Activated CD8-positive, alpha-beta memory T cell treated with anti-CD3 and anti-CD28 coated beads, Interleukin-2, amount 10 ng/mL, durations not matched to agents 7 days and 5 days (primary cell): ENCODE results near the gene SINHCAF. TPM values are rescaled to one million over a fixed set of nuclear protein-coding genes. Genes with fewer than 3 reads are reported as not detected.

Source experiments
- ATAC-seq: fragments of 150-1000 bp; cut with Tn5 transposase; one replicate; pipeline ENCODE4 v1.10.0; 2021; ENCODE audit warnings: moderate library complexity
- CTCF ChIA-PET: fragments of 350-600 bp; sonication (Branson Sonifier 250); formaldehyde crosslinking; loops from one replicate; lab custom pipeline; 2021; ENCODE audit warnings: antibody characterized with exemption; lab: Charles Lee
- DNase-seq: peaks from one replicate; pipeline ENCODE4 v3.0.0-alpha.2; 2020
- H3K27ac Mint-ChIP-seq: one replicate; pipeline ENCODE4 v1.8.0; 2021; ENCODE audit warnings: mild to moderate bottlenecking, mixed read lengths
- H3K27me3 Mint-ChIP-seq: one replicate; pipeline ENCODE4 v1.8.0; 2021; ENCODE audit warnings: mixed read lengths
- H3K36me3 Mint-ChIP-seq: one replicate; pipeline ENCODE4 v1.8.0; 2021; ENCODE audit warnings: mild to moderate bottlenecking, mixed read lengths
- H3K4me1 Mint-ChIP-seq: one replicate; pipeline ENCODE4 v1.8.0; 2021; ENCODE audit warnings: mixed read lengths
- H3K4me3 Mint-ChIP-seq: one replicate; pipeline ENCODE4 v1.8.0; 2021; ENCODE audit warnings: mild to moderate bottlenecking, moderate library complexity, mixed read lengths
- H3K9me3 Mint-ChIP-seq: one replicate; pipeline ENCODE4 v1.8.0; 2022; ENCODE audit warnings: low read depth, mixed read lengths
- total RNA-seq, 2 experiments: library from RNA; stranded (reverse); gene quantifications; one replicate each; pipeline ENCODE4 v1.2.3, GENCODE V29; 2021

The SINHCAF gene
- total RNA-seq, 2 experiments from 2014 or later, result 78.5 to 120 TPM

DNA sequence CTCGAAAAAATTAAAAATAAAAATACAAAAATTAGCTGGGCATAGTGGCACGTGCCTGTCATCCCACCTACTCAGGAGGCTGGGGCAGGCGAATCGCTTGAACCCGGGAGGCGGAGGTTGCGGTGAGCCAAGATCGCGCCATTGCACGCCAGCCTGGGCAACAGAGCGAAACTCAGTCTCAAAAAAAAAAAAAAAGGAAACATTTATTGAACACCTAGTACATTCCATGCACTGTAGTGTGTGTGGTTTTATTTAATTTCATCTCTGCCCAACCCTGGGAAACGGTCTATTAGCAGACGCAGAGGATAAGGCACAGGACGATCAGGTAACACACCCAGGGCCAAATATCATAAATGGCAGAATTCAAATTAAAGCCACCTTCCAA, 35.8 kb upstream of the SINHCAF start:
- no peaks in the 10 kb centered on the region for H3K27me3 Mint-ChIP-seq
- H3K4me3 Mint-ChIP-seq, result no peak overlapping the region
- H3K9me3 Mint-ChIP-seq, result no peaks in the 10 kb centered on the region
- H3K4me1 Mint-ChIP-seq, result peaks cover 21% of the 10 kb centered on the region
- DNase-seq, result no peak
- CTCF ChIA-PET, result interaction anchor here (0.8 to 1.6 kb wide), 3 partner anchors 9 to 513 kb away, joined by 3 read pairs; partner anchors contain the start of gene SINHCAF
- no peak overlapping the region for H3K27ac Mint-ChIP-seq
- no peaks in the 10 kb centered on the region for H3K36me3 Mint-ChIP-seq
- no peak for ATAC-seq

DNA sequence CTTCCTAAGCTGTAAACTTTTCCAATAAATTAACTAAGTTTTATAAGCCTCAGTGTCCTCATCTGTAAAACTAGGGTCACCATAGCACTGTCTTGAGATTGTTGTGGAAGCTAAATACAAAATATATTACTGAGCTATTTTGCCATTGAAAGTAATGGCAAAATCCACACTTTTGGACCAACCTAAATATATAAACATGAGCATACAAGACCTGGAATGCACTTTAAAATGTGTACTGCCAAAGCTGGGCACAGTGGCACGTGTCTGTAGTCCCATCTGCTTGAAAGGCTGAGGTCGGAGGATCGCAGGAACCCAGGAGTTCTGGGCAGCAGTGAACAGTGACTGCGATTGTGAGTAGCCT, 29.8 kb upstream of the SINHCAF start:
- ATAC-seq (no peak), DNase-seq (no peak)
- no peaks in the 10 kb centered on the region for H3K36me3 Mint-ChIP-seq
- H3K4me3 Mint-ChIP-seq, result no peak overlapping the region
- H3K27me3 Mint-ChIP-seq, result peaks cover 3% of the 10 kb centered on the region
- no peaks in the 10 kb centered on the region for H3K9me3 Mint-ChIP-seq
- CTCF ChIA-PET, result no interaction called here
- no peak overlapping the region for H3K27ac Mint-ChIP-seq
- no peaks in the 10 kb centered on the region for H3K4me1 Mint-ChIP-seq

DNA sequence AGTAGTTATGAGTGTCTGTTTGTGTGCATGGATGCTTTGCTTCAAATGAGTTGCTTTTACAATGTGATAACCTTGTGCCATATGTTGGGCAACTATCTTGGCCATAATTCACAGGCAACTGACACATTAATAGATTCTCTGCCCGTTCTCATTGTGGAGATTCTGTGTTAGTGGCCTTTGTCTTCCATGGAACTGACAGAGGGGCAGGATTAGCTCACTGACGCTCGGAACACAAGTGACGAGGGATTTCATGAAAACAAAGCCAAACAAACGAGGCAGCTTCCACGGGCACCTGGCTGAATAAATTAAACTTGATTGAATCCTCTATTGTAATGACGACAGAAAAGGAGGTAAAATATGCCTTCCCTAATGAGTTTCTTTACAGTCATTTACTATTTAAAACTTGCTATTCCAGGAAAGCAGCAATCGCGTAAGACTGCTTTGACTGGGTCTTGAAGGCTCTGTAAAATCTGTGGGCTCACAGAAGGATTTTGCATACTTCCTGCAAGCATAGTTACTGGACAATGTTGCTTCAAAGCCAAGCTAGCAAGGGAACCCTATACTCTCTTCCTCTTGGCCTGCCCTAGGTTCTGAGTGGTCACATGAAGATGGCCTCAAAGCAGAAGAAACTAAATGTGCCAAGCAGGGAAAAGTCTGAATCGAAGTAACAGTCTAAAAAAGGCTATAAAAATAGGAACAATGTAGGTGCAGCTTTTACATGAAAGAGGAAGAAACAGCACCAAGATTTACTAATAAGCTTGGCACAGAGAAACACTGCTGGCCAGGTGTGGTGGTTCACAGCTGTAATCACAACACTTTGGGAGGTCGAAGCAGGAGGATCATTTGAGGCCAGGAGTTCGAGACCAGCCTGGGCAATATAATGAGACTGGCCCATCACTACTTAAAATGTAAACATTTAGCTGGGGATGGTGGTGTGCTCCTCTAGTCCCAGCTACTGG, 28.1 kb upstream of the SINHCAF start:
- CTCF ChIA-PET, result no interaction called here
- ATAC-seq (no peak), DNase-seq (no peak)
- H3K9me3 Mint-ChIP-seq, result no peaks in the 10 kb centered on the region
- H3K27ac Mint-ChIP-seq, result no peak overlapping the region
- H3K4me3 Mint-ChIP-seq, result no peak overlapping the region
- H3K36me3 Mint-ChIP-seq, result no peaks in the 10 kb centered on the region
- no peaks in the 10 kb centered on the region for H3K4me1 Mint-ChIP-seq
- H3K27me3 Mint-ChIP-seq, result peaks cover 10% of the 10 kb centered on the region

DNA sequence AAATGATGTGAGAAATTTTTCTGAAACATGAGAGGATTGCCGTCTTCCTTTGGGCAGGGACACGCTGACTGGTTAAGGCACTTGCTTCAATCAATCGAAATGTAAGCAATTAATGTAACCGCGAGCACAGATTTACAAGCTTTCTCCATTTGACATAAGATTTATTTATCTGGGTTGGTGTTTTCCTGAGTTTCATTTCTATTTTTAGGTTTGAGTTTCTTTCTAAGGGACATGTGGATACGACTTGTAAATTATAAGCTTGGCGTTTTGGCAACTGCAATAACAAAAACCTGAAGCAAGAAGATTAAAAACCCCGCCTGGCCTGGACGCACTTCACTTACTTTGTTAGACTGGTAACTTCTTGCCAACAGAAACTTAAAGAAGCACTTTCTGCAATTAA, 20.3 kb upstream of the SINHCAF start:
- Mint-ChIP-seq H3K27me3 (peaks cover 10% of the 10 kb centered on the region), H3K4me3 (no peak overlapping the region), H3K36me3 (no peaks in the 10 kb centered on the region), H3K9me3 (no peaks in the 10 kb centered on the region), H3K4me1 (no peaks in the 10 kb centered on the region), H3K27ac (no peak overlapping the region)
- no peak for ATAC-seq
- CTCF ChIA-PET, result no interaction called here
- no peak for DNase-seq

DNA sequence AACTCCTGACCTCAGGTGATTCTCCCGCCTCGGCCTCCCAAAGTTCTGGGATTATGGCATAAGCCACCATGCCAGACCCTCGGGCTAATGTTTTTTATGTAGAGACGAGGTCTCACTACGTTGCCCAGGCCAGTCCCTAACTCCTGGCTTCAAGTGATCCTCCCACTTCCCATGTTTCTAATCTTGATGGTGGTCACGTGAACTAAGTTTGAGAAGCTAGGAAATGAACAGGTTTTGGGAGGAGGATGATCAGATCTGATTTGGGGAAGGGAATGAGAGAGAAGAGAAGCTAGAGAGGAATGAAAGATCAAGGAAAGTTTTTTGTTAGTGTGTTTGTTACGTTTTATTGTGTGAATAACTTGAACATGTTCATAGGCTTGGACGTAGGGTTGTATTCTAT, 17.2 kb upstream of the SINHCAF start:
- CTCF ChIA-PET, result no interaction called here
- H3K27ac Mint-ChIP-seq, result no peak overlapping the region
- H3K4me1 Mint-ChIP-seq, result no peaks in the 10 kb centered on the region
- H3K36me3 Mint-ChIP-seq, result no peaks in the 10 kb centered on the region
- DNase-seq, result no peak
- no peaks in the 10 kb centered on the region for H3K9me3 Mint-ChIP-seq
- no peak overlapping the region for H3K4me3 Mint-ChIP-seq
- ATAC-seq, result no peak
- peaks cover 3% of the 10 kb centered on the region for H3K27me3 Mint-ChIP-seq

DNA sequence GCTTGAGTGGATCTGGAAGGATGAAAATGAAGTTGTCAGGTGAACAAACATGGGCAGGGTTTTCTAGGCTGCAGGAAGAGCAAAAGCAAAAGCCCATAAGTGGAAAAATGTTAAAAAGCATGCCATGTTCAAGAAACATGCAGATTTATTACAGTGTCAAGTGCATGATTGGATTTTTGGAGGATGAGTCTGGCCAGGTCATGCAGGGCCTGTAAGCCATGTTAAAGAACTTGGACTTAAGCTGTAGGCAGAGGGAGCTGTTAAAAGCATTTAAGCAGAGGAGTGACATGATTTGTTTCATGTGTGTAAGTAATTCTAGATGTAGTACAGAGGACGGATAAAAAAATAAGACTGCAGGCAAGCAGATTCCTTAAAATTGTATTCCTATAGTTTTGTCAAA, 16.3 kb upstream of the SINHCAF start:
- H3K27ac Mint-ChIP-seq, result no peak overlapping the region

DNA sequence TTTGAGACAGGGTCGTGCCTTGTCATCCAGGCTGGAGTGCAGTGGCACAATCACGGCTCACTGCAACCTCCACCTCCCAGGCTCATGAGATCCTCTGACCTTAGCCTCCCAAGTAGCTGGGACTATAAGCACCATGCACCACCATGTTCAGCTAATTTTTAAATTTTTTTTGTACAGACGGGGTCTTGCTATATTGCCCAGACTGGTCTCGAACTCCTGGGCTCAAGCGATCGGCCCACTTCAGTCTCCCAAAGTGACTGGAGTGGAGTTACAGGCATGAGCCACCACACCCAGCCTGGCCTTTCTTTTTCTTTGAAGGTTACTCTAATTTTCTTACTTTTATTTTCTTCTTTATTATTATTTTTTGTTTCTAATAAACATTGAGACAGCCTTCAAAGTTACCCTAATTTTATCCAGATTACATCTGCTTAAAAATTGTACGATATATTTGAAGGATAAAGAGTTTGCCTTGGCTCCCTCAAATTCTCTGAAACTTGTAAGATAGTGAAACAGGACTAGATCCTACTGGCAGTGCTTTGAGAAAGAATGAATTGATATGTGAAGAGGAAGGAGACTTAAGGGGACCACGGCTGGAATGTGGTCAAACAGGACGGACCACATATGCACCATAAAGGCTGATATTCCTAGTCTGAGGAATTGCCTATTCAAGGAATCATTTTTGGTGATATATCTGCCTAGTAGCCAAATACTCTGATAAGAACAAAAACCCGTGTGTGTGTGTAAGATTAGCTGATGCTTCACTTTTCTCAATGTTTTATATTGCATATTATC, 14.1 kb upstream of the SINHCAF start:
- ATAC-seq (no peak), DNase-seq (no peak)
- no peaks in the 10 kb centered on the region for H3K9me3 Mint-ChIP-seq
- H3K27ac Mint-ChIP-seq, result no peak overlapping the region
- H3K36me3 Mint-ChIP-seq, result no peaks in the 10 kb centered on the region
- no peaks in the 10 kb centered on the region for H3K4me1 Mint-ChIP-seq
- H3K4me3 Mint-ChIP-seq, result no peak overlapping the region
- CTCF ChIA-PET, result no interaction called here
- no peaks in the 10 kb centered on the region for H3K27me3 Mint-ChIP-seq

More for the DNA sequence above, 16.3 kb upstream of the SINHCAF start:
- CTCF ChIA-PET, result interaction anchor here (1.4 kb wide), 1 partner anchor 71 kb away, joined by 3 read pairs; no protein-coding TSS in a partner anchor
- H3K36me3 Mint-ChIP-seq, result no peaks in the 10 kb centered on the region
- H3K27me3 Mint-ChIP-seq, result peaks cover under 1% of the 10 kb centered on the region
- DNase-seq (no peak), ATAC-seq (no peak)
- H3K4me1 Mint-ChIP-seq, result no peaks in the 10 kb centered on the region
- H3K9me3 Mint-ChIP-seq, result no peaks in the 10 kb centered on the region
- H3K4me3 Mint-ChIP-seq, result no peak overlapping the region

DNA sequence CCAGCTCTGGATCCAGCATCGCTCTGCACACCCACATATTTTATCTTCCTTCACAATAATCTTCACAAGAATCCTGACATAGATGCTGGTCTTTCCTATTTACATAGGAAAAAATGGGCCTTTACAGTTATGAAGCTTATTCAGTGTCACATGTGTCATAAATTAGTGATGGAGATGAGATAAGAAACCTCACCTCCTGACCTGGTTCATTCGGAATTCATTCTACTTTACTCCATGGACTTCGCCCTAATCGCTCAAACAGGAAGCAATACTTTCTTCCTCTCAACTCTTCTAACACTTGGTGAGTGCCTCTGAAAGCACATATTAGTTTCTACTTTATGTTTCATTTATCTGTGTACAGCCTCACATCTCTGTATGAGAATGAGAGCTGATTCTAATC, 12.0 kb upstream of the SINHCAF start:
- no peak for ATAC-seq
- Mint-ChIP-seq H3K9me3 (no peaks in the 10 kb centered on the region), H3K4me1 (no peaks in the 10 kb centered on the region), H3K4me3 (no peak overlapping the region), H3K27me3 (no peaks in the 10 kb centered on the region), H3K36me3 (no peaks in the 10 kb centered on the region), H3K27ac (no peak overlapping the region)
- CTCF ChIA-PET, result no interaction called here
- no peak for DNase-seq

DNA sequence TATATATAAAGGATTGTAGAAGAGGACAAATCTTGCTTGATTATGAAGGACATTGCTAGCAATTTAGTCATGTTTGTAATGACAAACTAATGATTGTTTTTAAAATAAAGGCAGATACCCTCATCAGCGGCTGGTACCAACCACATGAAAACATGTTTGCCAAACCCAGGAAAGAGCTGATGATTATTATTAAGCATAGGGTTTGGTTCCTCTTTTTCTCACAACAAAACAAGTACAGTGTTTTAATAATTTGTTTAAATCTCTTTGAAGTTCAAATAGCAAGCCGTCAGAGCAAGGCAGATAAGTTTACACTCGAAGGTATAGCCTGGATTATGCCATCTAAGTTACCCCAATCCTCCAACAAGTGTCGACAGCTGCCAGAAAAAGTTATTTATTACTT, 5.3 kb upstream of the SINHCAF start:
- DNase-seq (no peak), ATAC-seq (no peak)
- CTCF ChIA-PET, result interaction anchor here (2.1 kb wide), 1 partner anchor 59 kb away, joined by 8 read pairs; no protein-coding TSS in a partner anchor
- H3K4me1 Mint-ChIP-seq, result peaks cover 9% of the 10 kb centered on the region
- H3K27ac Mint-ChIP-seq, result no peak overlapping the region
- no peak overlapping the region for H3K4me3 Mint-ChIP-seq
- H3K27me3 Mint-ChIP-seq, result peaks cover 11% of the 10 kb centered on the region
- H3K36me3 Mint-ChIP-seq, result no peaks in the 10 kb centered on the region
- no peaks in the 10 kb centered on the region for H3K9me3 Mint-ChIP-seq

DNA sequence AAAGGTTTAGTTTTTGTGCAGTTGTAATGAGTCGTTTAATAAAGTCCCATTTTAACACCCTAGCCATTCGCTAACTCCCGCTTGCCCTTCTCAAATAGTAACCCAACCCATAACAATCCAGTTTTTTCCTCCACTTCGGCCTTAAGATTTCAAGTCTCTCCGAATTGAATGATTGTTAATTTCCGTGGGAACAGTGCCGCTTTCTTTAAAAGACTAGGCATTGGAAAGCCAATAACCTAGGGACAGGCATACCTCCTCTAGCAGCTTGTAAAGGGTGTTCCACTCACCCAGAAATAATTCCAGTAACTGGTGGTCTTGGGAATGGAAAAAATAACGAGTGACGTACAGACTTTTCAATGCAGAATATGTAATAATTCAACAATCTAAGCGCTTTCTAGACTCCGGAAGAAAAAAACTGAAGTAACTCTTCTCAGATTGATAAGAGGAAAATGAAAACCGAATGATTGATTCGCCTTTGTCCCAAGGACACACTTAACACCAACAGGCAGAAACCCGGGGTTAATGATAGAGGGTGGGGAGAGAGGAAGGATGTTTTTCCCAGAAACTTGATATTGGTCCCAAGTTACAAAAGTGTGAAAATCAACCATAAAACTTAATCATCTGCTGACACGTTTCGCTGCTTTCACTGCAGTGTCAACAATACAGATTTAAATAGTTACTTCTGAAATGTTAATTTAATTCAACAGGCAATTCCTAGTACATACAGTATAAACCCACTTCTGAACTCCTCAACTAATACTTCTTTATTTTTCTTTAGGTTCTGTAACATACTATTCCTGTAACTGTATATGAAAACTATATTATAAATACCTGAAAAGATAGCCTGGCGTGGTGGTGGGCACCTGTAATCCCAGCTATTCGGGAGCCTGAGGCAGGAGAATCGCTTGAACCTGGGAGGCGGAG, 1.0 kb upstream of the SINHCAF start:
- no peak overlapping the region for H3K27ac Mint-ChIP-seq
- H3K4me3 Mint-ChIP-seq, result peak overlapping the region; percentile 99
- peaks cover 18% of the 10 kb centered on the region for H3K4me1 Mint-ChIP-seq
- no peaks in the 10 kb centered on the region for H3K9me3 Mint-ChIP-seq
- ATAC-seq (no peak), DNase-seq (no peak)
- H3K27me3 Mint-ChIP-seq, result peaks cover 4% of the 10 kb centered on the region
- CTCF ChIA-PET, result interaction anchor here (0.8 to 3.2 kb wide), 8 partner anchors 10 to 531 kb away, joined by 3 to 13 read pairs (median 5); no protein-coding TSS in a partner anchor
- H3K36me3 Mint-ChIP-seq, result peaks cover 6% of the 10 kb centered on the region

DNA sequence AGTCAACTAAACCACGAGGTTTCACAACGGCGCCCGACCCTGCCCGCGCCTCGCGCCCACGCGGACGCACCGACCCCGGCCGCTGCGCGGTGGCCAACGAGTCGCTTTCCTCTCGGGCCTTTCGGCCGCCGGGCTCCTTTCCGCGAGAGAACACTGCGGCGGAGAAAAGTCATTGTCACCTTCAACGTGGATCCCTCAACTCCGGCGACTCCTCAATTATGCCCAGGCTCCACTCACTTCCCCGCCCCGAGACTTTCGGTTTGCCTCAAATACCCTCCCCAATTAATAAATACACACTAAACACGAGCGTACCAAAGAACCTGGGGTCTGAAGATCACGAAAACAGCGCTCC, 450 bp downstream of the SINHCAF start:
- ATAC-seq, result peak; percentile 0
- Mint-ChIP-seq H3K27me3 (no peaks in the 10 kb centered on the region), H3K27ac (peak overlapping the region; percentile 100), H3K4me3 (peak overlapping the region; percentile 99), H3K36me3 (peaks cover 8% of the 10 kb centered on the region), H3K4me1 (peaks cover 33% of the 10 kb centered on the region), H3K9me3 (no peaks in the 10 kb centered on the region)
- CTCF ChIA-PET, result interaction anchor here (0.6 to 3.2 kb wide), 5 partner anchors 28 to 996 kb away, joined by 3 to 13 read pairs (median 5); no protein-coding TSS in a partner anchor
- DNase-seq, result peak; percentile 50

DNA sequence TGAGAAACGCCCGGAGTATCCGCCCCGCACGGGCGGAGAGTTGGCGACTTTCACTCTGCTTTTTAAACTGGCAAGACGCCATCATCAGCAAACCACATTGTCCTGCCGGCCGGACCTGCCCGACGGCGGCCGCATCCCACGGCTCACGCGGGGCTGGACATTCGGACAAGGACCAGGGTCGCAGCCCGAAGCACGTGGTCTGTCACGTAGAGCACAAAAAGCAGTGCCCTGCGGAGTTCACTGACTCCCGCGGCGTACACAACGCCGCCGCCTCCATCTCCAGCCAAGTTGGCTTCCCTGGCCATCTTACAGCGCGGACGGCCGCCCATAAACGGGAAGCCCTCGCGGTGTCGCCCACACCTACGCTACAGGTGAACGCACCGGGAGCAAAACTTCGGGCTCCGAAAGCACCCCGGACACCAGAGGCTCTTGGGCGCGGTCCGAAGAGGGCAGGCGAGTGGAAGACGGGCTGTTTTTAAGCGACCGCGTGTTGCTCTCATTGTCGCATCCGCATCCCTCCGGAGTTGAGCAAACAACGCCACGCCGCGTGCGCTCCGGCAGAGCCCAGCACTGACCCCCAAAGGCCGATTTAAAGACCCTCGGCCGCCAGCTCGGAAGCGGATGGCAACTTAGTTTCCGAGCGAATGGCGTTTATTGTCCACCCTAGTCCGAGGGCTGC, 966 bp downstream of the SINHCAF start:
- ATAC-seq, result peak; percentile 14
- peaks cover 37% of the 10 kb centered on the region for H3K4me1 Mint-ChIP-seq
- DNase-seq, result peak; percentile 67
- no peaks in the 10 kb centered on the region for H3K9me3 Mint-ChIP-seq
- CTCF ChIA-PET, result interaction anchor here (1.5 kb wide), 1 partner anchor 38 kb away, joined by 3 read pairs; no protein-coding TSS in a partner anchor
- H3K4me3 Mint-ChIP-seq, result peak overlapping the region; percentile 99
- peak overlapping the region; percentile 100 for H3K27ac Mint-ChIP-seq
- no peaks in the 10 kb centered on the region for H3K27me3 Mint-ChIP-seq
- peaks cover 8% of the 10 kb centered on the region for H3K36me3 Mint-ChIP-seq
